Suppressor macrophage treated with lipopolysaccharide for 4 hours (primary cell): ENCODE measurements around the gene OOSP4B.
A peak's percentile ranks its signal among the peaks of the same experiment; 100 is the strongest.
"Not testable (repeated sequence)": the region's sequence is repeated elsewhere in the genome, so short reads cannot be mapped to it uniquely, and the experiment has no call there.

Experiments used
- DNase-seq: peaks from one replicate; pipeline ENCODE4 v3.0.0-alpha.2; 2020

The OOSP4B gene

GRCh38 chr11:60016881-60017280 lies at the start of gene OOSP4B:
TSS of gene OOSP4B (plus strand) at chr11:60017181.
- no peak for DNase-seq

GRCh38 chr11:59967677-59968394 lies 49.1 kb upstream of the OOSP4B start:
- no peak for DNase-seq

GRCh38 chr11:59968395-59968783 lies 48.6 kb upstream of the OOSP4B start:
- no peak for DNase-seq

- no peak for DNase-seq
Measured at GRCh38 chr11:59973097-59973496, 43.9 kb upstream of the OOSP4B start.

- DNase-seq = no peak
Measured at GRCh38 chr11:59981106-59981770, 35.7 kb upstream of the OOSP4B start.

- not testable (repeated sequence) for DNase-seq
Measured at GRCh38 chr11:59982037-59982436, 34.9 kb upstream of the OOSP4B start.

GRCh38 chr11:59983212-59983611 lies 33.8 kb upstream of the OOSP4B start:
- DNase-seq = no peak

GRCh38 chr11:59984368-59984767 lies 32.6 kb upstream of the OOSP4B start:
- no peak for DNase-seq

- DNase-seq = no peak
Measured at GRCh38 chr11:59990421-59990820, 26.6 kb upstream of the OOSP4B start.

GRCh38 chr11:59992425-59992824 lies 24.6 kb upstream of the OOSP4B start:
- no peak for DNase-seq

- DNase-seq = no peak
Measured at GRCh38 chr11:59997800-59998199, 19.2 kb upstream of the OOSP4B start.

- DNase-seq = no peak
Measured at GRCh38 chr11:59999691-60000090, 17.3 kb upstream of the OOSP4B start.

- DNase-seq = no peak
Measured at GRCh38 chr11:60003729-60004128, 13.3 kb upstream of the OOSP4B start.

- no peak for DNase-seq
Measured at GRCh38 chr11:60005360-60005759, 11.6 kb upstream of the OOSP4B start.

GRCh38 chr11:60018058-60018457 lies 1.1 kb downstream of the OOSP4B start:
- DNase-seq = no peak

- DNase-seq = not testable (repeated sequence)
Measured at GRCh38 chr11:60020376-60020775, 3.4 kb downstream of the OOSP4B start.

GRCh38 chr11:60029015-60029632 lies 12.1 kb downstream of the OOSP4B start:
- DNase-seq = no peak

GRCh38 chr11:60040109-60040508 lies 23.1 kb downstream of the OOSP4B start, which contains the start of gene OOSP2:
TSS of gene OOSP2 (plus strand) at chr11:60040409. CDS start at chr11:60040460, 51 bp downstream.
- no peak for DNase-seq

- not testable (repeated sequence) for DNase-seq
Measured at GRCh38 chr11:60050422-60050821, 33.4 kb downstream of the OOSP4B start.

GRCh38 chr11:60050839-60051238 lies 33.9 kb downstream of the OOSP4B start:
- not testable (repeated sequence) for DNase-seq

GRCh38 chr11:60056349-60056969 lies 39.5 kb downstream of the OOSP4B start, which contains the start of gene MS4A3:
TSS of gene MS4A3 (plus strand) at chr11:60056665. CDS start at chr11:60061161, 4,496 bp downstream.
- DNase-seq = peak; percentile 52

- no peak for DNase-seq
Measured at GRCh38 chr11:60059052-60059451, 42.1 kb downstream of the OOSP4B start.

- DNase-seq = no peak
Measured at GRCh38 chr11:60059521-60060240, 42.7 kb downstream of the OOSP4B start.
